VCaP (cell line): Measurements from ENCODE around the gene UBASH3B.
A peak's percentile ranks its signal among the peaks of the same experiment; 100 is the strongest.

Source experiments
- H3K27ac ChIP-seq: fragments of 450-650 bp; 2 replicates; pipeline ENCODE4 v1.5.1; 2017
- CTCF ChIP-seq: fragments of 450-650 bp; conservative IDR thresholded peaks from 2 replicates; pipeline ENCODE4 v1.5.1; 2017; ENCODE audit warnings: mild to moderate bottlenecking, moderate library complexity

The UBASH3B gene

GRCh38 chr11:122812638-122813037 is 157.1 kb downstream of the UBASH3B start:
- TF ChIP-seq CTCF, result no peak
- H3K27ac ChIP-seq, result no peak overlapping the region

- TF ChIP-seq CTCF, result no peak
- no peak overlapping the region for H3K27ac ChIP-seq
Measured at GRCh38 chr11:122813176-122813893, 157.8 kb downstream of the UBASH3B start.

GRCh38 chr11:122813894-122814270 is 158.4 kb downstream of the UBASH3B start:
- TF ChIP-seq CTCF, result no peak
- H3K27ac ChIP-seq, result no peak overlapping the region

- peak; percentile 66 for TF ChIP-seq CTCF
Measured at GRCh38 chr11:122814401-122814800, 158.9 kb downstream of the UBASH3B start.

GRCh38 chr11:122815900-122816299 is 160.4 kb downstream of the UBASH3B start:
- TF ChIP-seq CTCF, result no peak

More at GRCh38 chr11:122814401-122814800, 158.9 kb downstream of the UBASH3B start:
- H3K27ac ChIP-seq, result no peak overlapping the region

GRCh38 chr11:122816761-122817520 is 161.4 kb downstream of the UBASH3B start:
- H3K27ac ChIP-seq, result peak overlapping the region; percentile 96
- no peak for TF ChIP-seq CTCF

More at GRCh38 chr11:122815900-122816299, 160.4 kb downstream of the UBASH3B start:
- H3K27ac ChIP-seq, result peak overlapping the region; percentile 96

- H3K27ac ChIP-seq, result no peak overlapping the region
- TF ChIP-seq CTCF, result no peak
Measured at GRCh38 chr11:122820158-122820557, 164.6 kb downstream of the UBASH3B start.
